Chondrocyte (in vitro differentiated cells): ENCODE results near the gene ALDH2. TPM values are rescaled to one million over a fixed set of nuclear protein-coding genes. Genes with fewer than 3 reads are reported as not detected.

Experiments used
- DNase-seq: peaks from one replicate; pipeline ENCODE4 v3.0.0; 2021; ENCODE audit warnings: mixed read lengths, low spot score
- H3K27ac Mint-ChIP-seq: one replicate; pipeline ENCODE4 v1.8.0; 2021; ENCODE audit warnings: mild to moderate bottlenecking, moderate library complexity, mixed read lengths; ENCODE audit not compliant: unreplicated experiment
- H3K27me3 Mint-ChIP-seq: 2 replicates; pipeline ENCODE4 v1.8.0; 2021; ENCODE audit warnings: low read depth, mixed read lengths
- H3K36me3 Mint-ChIP-seq: 2 replicates; pipeline ENCODE4 v1.8.0; 2021; ENCODE audit warnings: low read depth, mixed read lengths
- H3K4me1 Mint-ChIP-seq: 2 replicates; pipeline ENCODE4 v1.8.0; 2021; ENCODE audit warnings: low read depth, mild to moderate bottlenecking, mixed read lengths
- H3K4me3 Mint-ChIP-seq: one replicate; pipeline ENCODE4 v1.8.0; 2021; ENCODE audit warnings: mild to moderate bottlenecking, moderate library complexity, mixed read lengths; ENCODE audit not compliant: unreplicated experiment
- H3K9me3 Mint-ChIP-seq: 2 replicates; pipeline ENCODE4 v1.8.0; 2021; ENCODE audit warnings: low read depth, mixed read lengths
- CTCF ChIP-seq: fragments of 200-600 bp; sonication (generic); IDR thresholded peaks from 2 replicates; pipeline ENCODE4 v1.5.0; 2021; ENCODE audit warnings: antibody characterized with exemption, mild to moderate bottlenecking, moderate library complexity
- total RNA-seq: library from RNA; stranded (reverse); gene quantifications from 3 replicates; pipeline ENCODE4 v1.2.1, GENCODE V29; 2021

Gene ALDH2
- total RNA-seq, 1 donor from 2014 or later: 73.8 TPM

- Mint-ChIP-seq H3K4me3 (peak overlapping the region; percentile 96), H3K27me3 (no peaks in the 10 kb centered on the region), H3K36me3 (no peaks in the 10 kb centered on the region), H3K27ac (peak overlapping the region; percentile 91), H3K4me1 (peaks cover 17% of the 10 kb centered on the region), H3K9me3 (no peaks in the 10 kb centered on the region)
- DNase-seq: no peak
- no peak for TF ChIP-seq CTCF
Measured at GRCh38 chr12:111767362-111768158, 827 bp downstream of the ALDH2 start.

GRCh38 chr12:111768159-111768895 is 1.6 kb downstream of the ALDH2 start:
- H3K4me3 Mint-ChIP-seq: peak overlapping the region; percentile 28
- no peaks in the 10 kb centered on the region for H3K9me3 Mint-ChIP-seq
- no peaks in the 10 kb centered on the region for H3K36me3 Mint-ChIP-seq
- no peaks in the 10 kb centered on the region for H3K27me3 Mint-ChIP-seq
- H3K27ac Mint-ChIP-seq: peak overlapping the region; percentile 49
- peaks cover 17% of the 10 kb centered on the region for H3K4me1 Mint-ChIP-seq
- DNase-seq: no peak
- no peak for TF ChIP-seq CTCF

- H3K4me3 Mint-ChIP-seq: no peak overlapping the region
- H3K4me1 Mint-ChIP-seq: peaks cover 18% of the 10 kb centered on the region
- DNase-seq: no peak
- no peak for TF ChIP-seq CTCF
- H3K9me3 Mint-ChIP-seq: no peaks in the 10 kb centered on the region
- H3K36me3 Mint-ChIP-seq: no peaks in the 10 kb centered on the region
- no peaks in the 10 kb centered on the region for H3K27me3 Mint-ChIP-seq
- no peak overlapping the region for H3K27ac Mint-ChIP-seq
Measured at GRCh38 chr12:111769599-111769998, 2.9 kb downstream of the ALDH2 start.

- no peak overlapping the region for H3K27ac Mint-ChIP-seq
- no peaks in the 10 kb centered on the region for H3K9me3 Mint-ChIP-seq
- DNase-seq: no peak
- TF ChIP-seq CTCF: no peak
- no peaks in the 10 kb centered on the region for H3K36me3 Mint-ChIP-seq
- H3K4me3 Mint-ChIP-seq: no peak overlapping the region
- H3K4me1 Mint-ChIP-seq: peaks cover 24% of the 10 kb centered on the region
- H3K27me3 Mint-ChIP-seq: no peaks in the 10 kb centered on the region
Measured at GRCh38 chr12:111773801-111774551, 7.2 kb downstream of the ALDH2 start.
